Activated naive CD8-positive, alpha-beta T cell treated with anti-CD3 and anti-CD28 coated beads for 36 hours (primary cell): ENCODE data around the gene GALNT9. TPM values are rescaled to one million over a fixed set of nuclear protein-coding genes. Genes with fewer than 3 reads are reported as not detected.
A peak's percentile ranks its signal among the peaks of the same experiment; 100 is the strongest.

Experiments used
- DNase-seq: peaks from one replicate; pipeline ENCODE4 v3.0.0; 2021
- H3K27ac Mint-ChIP-seq: one replicate; pipeline ENCODE4 v1.8.0; 2022; ENCODE audit warnings: mild to moderate bottlenecking, moderate library complexity, mixed read lengths
- H3K27me3 Mint-ChIP-seq: one replicate; pipeline ENCODE4 v1.8.0; 2022; ENCODE audit warnings: mild to moderate bottlenecking, mixed read lengths
- H3K36me3 Mint-ChIP-seq: one replicate; pipeline ENCODE4 v1.8.0; 2021; ENCODE audit warnings: mild to moderate bottlenecking, mixed read lengths
- H3K4me1 Mint-ChIP-seq: one replicate; pipeline ENCODE4 v1.8.0; 2021; ENCODE audit warnings: mixed read lengths
- H3K4me3 Mint-ChIP-seq: one replicate; pipeline ENCODE4 v1.8.0; 2022; ENCODE audit warnings: mild to moderate bottlenecking, moderate library complexity, mixed read lengths
- H3K9me3 Mint-ChIP-seq: one replicate; pipeline ENCODE4 v1.8.0; 2022; ENCODE audit warnings: mixed read lengths
- total RNA-seq, 2 experiments: library from RNA; stranded (reverse); gene quantifications; one replicate each; pipeline ENCODE4 v1.2.3, GENCODE V29; 2021

The GALNT9 gene
- total RNA-seq, 2 experiments from 2014 or later, result not detected

- Mint-ChIP-seq H3K27me3 (peaks cover 19% of the 10 kb centered on the region), H3K27ac (no peak overlapping the region), H3K4me1 (peaks cover 34% of the 10 kb centered on the region), H3K9me3 (no peaks in the 10 kb centered on the region), H3K4me3 (no peak overlapping the region), H3K36me3 (no peaks in the 10 kb centered on the region)
- DNase-seq, result no peak
Measured at GRCh38 chr12:132176920-132177551, 152.4 kb downstream of the GALNT9 start.

GRCh38 chr12:132176385-132176919 lies 152.9 kb downstream of the GALNT9 start:
- Mint-ChIP-seq H3K27me3 (peaks cover 19% of the 10 kb centered on the region), H3K36me3 (no peaks in the 10 kb centered on the region), H3K4me1 (peaks cover 34% of the 10 kb centered on the region), H3K27ac (no peak overlapping the region), H3K4me3 (no peak overlapping the region), H3K9me3 (no peaks in the 10 kb centered on the region)
- DNase-seq, result no peak

- no peaks in the 10 kb centered on the region for H3K9me3 Mint-ChIP-seq
- H3K4me3 Mint-ChIP-seq, result no peak overlapping the region
- DNase-seq, result no peak
- no peak overlapping the region for H3K27ac Mint-ChIP-seq
- H3K27me3 Mint-ChIP-seq, result peaks cover 19% of the 10 kb centered on the region
- H3K4me1 Mint-ChIP-seq, result peaks cover 34% of the 10 kb centered on the region
- H3K36me3 Mint-ChIP-seq, result no peaks in the 10 kb centered on the region
Measured at GRCh38 chr12:132175496-132176384, 153.6 kb downstream of the GALNT9 start.

- Mint-ChIP-seq H3K27me3 (peaks cover 19% of the 10 kb centered on the region), H3K4me3 (no peak overlapping the region), H3K9me3 (no peaks in the 10 kb centered on the region), H3K27ac (peak overlapping the region; percentile 51), H3K4me1 (peaks cover 31% of the 10 kb centered on the region), H3K36me3 (no peaks in the 10 kb centered on the region)
- no peak for DNase-seq
Measured at GRCh38 chr12:132174839-132175490, 154.4 kb downstream of the GALNT9 start.

GRCh38 chr12:132174015-132174838 lies 155.2 kb downstream of the GALNT9 start:
- H3K36me3 Mint-ChIP-seq, result no peaks in the 10 kb centered on the region
- no peak overlapping the region for H3K4me3 Mint-ChIP-seq
- peak overlapping the region; percentile 51 for H3K27ac Mint-ChIP-seq
- H3K4me1 Mint-ChIP-seq, result peaks cover 27% of the 10 kb centered on the region
- no peaks in the 10 kb centered on the region for H3K9me3 Mint-ChIP-seq
- peaks cover 19% of the 10 kb centered on the region for H3K27me3 Mint-ChIP-seq
- no peak for DNase-seq

GRCh38 chr12:132173135-132174014 lies 156.0 kb downstream of the GALNT9 start:
- H3K27me3 Mint-ChIP-seq, result peaks cover 19% of the 10 kb centered on the region
- H3K9me3 Mint-ChIP-seq, result no peaks in the 10 kb centered on the region
- peaks cover 18% of the 10 kb centered on the region for H3K4me1 Mint-ChIP-seq
- H3K27ac Mint-ChIP-seq, result no peak overlapping the region
- H3K4me3 Mint-ChIP-seq, result no peak overlapping the region
- no peak for DNase-seq
- H3K36me3 Mint-ChIP-seq, result no peaks in the 10 kb centered on the region

GRCh38 chr12:132172619-132173018 lies 156.8 kb downstream of the GALNT9 start:
- Mint-ChIP-seq H3K4me1 (peaks cover 17% of the 10 kb centered on the region), H3K36me3 (no peaks in the 10 kb centered on the region), H3K27me3 (peaks cover 19% of the 10 kb centered on the region), H3K9me3 (no peaks in the 10 kb centered on the region), H3K27ac (no peak overlapping the region), H3K4me3 (no peak overlapping the region)
- no peak for DNase-seq

GRCh38 chr12:132171968-132172521 lies 157.3 kb downstream of the GALNT9 start:
- Mint-ChIP-seq H3K9me3 (no peaks in the 10 kb centered on the region), H3K4me1 (peaks cover 17% of the 10 kb centered on the region), H3K27ac (no peak overlapping the region), H3K4me3 (no peak overlapping the region), H3K36me3 (no peaks in the 10 kb centered on the region), H3K27me3 (peaks cover 19% of the 10 kb centered on the region)
- DNase-seq, result no peak

- Mint-ChIP-seq H3K27ac (no peak overlapping the region), H3K4me1 (peaks cover 17% of the 10 kb centered on the region), H3K4me3 (no peak overlapping the region), H3K9me3 (no peaks in the 10 kb centered on the region), H3K36me3 (no peaks in the 10 kb centered on the region), H3K27me3 (peaks cover 19% of the 10 kb centered on the region)
- DNase-seq, result no peak
Measured at GRCh38 chr12:132171293-132171967, 158.0 kb downstream of the GALNT9 start.

- no peak for DNase-seq
- no peak overlapping the region for H3K27ac Mint-ChIP-seq
- H3K9me3 Mint-ChIP-seq, result no peaks in the 10 kb centered on the region
- H3K36me3 Mint-ChIP-seq, result no peaks in the 10 kb centered on the region
- peaks cover 17% of the 10 kb centered on the region for H3K4me1 Mint-ChIP-seq
- H3K27me3 Mint-ChIP-seq, result peaks cover 19% of the 10 kb centered on the region
- H3K4me3 Mint-ChIP-seq, result no peak overlapping the region
Measured at GRCh38 chr12:132170637-132171292, 158.6 kb downstream of the GALNT9 start.

- no peak for DNase-seq
- no peaks in the 10 kb centered on the region for H3K36me3 Mint-ChIP-seq
- no peak overlapping the region for H3K27ac Mint-ChIP-seq
- no peaks in the 10 kb centered on the region for H3K9me3 Mint-ChIP-seq
- peaks cover 17% of the 10 kb centered on the region for H3K4me1 Mint-ChIP-seq
- H3K27me3 Mint-ChIP-seq, result peaks cover 19% of the 10 kb centered on the region
- no peak overlapping the region for H3K4me3 Mint-ChIP-seq
Measured at GRCh38 chr12:132170094-132170636, 159.2 kb downstream of the GALNT9 start.

GRCh38 chr12:132169376-132169775 lies 160.0 kb downstream of the GALNT9 start:
- Mint-ChIP-seq H3K27ac (no peak overlapping the region), H3K9me3 (no peaks in the 10 kb centered on the region), H3K4me1 (peaks cover 13% of the 10 kb centered on the region), H3K4me3 (no peak overlapping the region), H3K36me3 (no peaks in the 10 kb centered on the region), H3K27me3 (peaks cover 13% of the 10 kb centered on the region)
- DNase-seq, result no peak
